ENCODE measurements around the gene SH3BP5L. TPM values are rescaled to one million over a fixed set of nuclear protein-coding genes. Genes with fewer than 3 reads are reported as not detected.
A peak's percentile ranks its signal among the peaks of the same experiment; 100 is the strongest.

Gene SH3BP5L
- total and polyA plus RNA-seq, 2 of the 13 experiments (the other 11 are each of a cell fraction or from before 2014, with no cell fraction given): 10.3 to 14.9 TPM

DNA sequence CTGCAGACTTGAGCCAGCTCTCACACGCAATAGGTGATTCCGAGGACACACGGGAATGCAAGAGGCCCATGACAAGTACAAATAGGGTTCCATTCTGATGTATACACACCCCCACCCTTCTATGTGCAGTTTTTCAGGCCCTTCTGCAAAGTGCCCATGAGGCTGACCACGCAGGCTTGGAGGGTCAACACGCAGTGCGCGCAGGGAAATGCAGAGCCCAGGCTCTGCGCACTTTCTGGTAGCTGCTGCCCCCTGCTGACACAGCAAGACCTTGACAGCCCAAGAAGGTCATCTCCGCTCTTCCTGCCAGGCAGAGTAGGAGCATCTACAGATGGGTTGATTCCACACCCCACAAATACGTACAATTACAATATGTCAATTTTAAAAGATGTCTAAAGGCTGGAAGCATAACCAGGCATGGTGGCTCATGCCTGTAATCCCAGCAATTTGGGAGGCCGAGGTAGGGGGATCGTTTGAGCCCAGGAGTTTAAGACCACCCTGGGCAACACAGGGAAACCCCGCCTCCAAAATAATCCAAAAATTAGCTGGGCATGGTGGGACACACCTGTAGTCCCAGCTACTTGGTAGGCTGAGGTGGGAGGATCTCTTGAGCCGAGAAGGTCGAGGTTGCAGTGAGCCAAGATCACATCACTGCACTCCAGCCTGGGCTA, 18.5 kb downstream of the SH3BP5L start (continued):
- TF ChIP-seq, protein P1, sequence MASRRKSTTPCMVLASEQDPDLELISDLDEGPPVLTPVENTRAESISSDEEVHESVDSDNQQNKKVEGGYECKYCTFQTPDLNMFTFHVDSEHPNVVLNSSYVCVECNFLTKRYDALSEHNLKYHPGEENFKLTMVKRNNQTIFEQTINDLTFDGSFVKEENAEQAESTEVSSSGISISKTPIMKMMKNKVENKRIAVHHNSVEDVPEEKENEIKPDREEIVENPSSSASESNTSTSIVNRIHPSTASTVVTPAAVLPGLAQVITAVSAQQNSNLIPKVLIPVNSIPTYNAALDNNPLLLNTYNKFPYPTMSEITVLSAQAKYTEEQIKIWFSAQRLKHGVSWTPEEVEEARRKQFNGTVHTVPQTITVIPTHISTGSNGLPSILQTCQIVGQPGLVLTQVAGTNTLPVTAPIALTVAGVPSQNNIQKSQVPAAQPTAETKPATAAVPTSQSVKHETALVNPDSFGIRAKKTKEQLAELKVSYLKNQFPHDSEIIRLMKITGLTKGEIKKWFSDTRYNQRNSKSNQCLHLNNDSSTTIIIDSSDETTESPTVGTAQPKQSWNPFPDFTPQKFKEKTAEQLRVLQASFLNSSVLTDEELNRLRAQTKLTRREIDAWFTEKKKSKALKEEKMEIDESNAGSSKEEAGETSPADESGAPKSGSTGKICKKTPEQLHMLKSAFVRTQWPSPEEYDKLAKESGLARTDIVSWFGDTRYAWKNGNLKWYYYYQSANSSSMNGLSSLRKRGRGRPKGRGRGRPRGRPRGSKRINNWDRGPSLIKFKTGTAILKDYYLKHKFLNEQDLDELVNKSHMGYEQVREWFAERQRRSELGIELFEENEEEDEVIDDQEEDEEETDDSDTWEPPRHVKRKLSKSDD (CRISPR knock-in tag; IDR thresholded peaks at IDR 0.05; ENCODE audit: low read depth): peak; percentile 81; the same call in 1 of the 2 replicates
- TF ChIP-seq XRCC5 (optimal IDR thresholded peaks at IDR 0.05; ENCODE audit: low read length) (peak; percentile 35), RFX5 (IDR thresholded peaks at IDR 0.05; ENCODE audit: low read depth, low read length) (no peak), ZNF644 (CRISPR knock-in tag; IDR thresholded peaks at IDR 0.05; ENCODE audit: low read depth) (no peak), FIP1L1 (IDR thresholded peaks at IDR 0.05; ENCODE audit: borderline replicate concordance, insufficient read depth, low read depth, low read length) (no peak), ZNF143 (CRISPR knock-in tag; IDR thresholded peaks at IDR 0.05) (peak; percentile 47; the same call in 1 of the 2 replicates), RAD21 (CRISPR knock-in tag; IDR thresholded peaks at IDR 0.05) (peak; percentile 97), NR2F1 (CRISPR knock-in tag; IDR thresholded peaks at IDR 0.05) (no peak), CENPT (CRISPR knock-in tag; IDR thresholded peaks at IDR 0.05; ENCODE audit: low read depth) (no peak), ATF7-NPFF (CRISPR knock-in tag; IDR thresholded peaks at IDR 0.05; ENCODE audit: low read depth) (0 out of 2 replicates have a peak, but pooled peaks have one; percentile 46), SMC3 (IDR thresholded peaks at IDR 0.05; ENCODE audit: low read length) (peak; percentile 93), ERF (CRISPR knock-in tag; IDR thresholded peaks at IDR 0.05) (0 out of 2 replicates have a peak, but pooled peaks have one; percentile 40), HOXA3 (CRISPR knock-in tag; IDR thresholded peaks at IDR 0.05) (peak; percentile 35; the same call in 1 of the 2 replicates)
- TF ChIP-seq, protein P2, sequence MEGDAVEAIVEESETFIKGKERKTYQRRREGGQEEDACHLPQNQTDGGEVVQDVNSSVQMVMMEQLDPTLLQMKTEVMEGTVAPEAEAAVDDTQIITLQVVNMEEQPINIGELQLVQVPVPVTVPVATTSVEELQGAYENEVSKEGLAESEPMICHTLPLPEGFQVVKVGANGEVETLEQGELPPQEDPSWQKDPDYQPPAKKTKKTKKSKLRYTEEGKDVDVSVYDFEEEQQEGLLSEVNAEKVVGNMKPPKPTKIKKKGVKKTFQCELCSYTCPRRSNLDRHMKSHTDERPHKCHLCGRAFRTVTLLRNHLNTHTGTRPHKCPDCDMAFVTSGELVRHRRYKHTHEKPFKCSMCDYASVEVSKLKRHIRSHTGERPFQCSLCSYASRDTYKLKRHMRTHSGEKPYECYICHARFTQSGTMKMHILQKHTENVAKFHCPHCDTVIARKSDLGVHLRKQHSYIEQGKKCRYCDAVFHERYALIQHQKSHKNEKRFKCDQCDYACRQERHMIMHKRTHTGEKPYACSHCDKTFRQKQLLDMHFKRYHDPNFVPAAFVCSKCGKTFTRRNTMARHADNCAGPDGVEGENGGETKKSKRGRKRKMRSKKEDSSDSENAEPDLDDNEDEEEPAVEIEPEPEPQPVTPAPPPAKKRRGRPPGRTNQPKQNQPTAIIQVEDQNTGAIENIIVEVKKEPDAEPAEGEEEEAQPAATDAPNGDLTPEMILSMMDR (CRISPR knock-in tag; IDR thresholded peaks at IDR 0.05): peak; percentile 98
- TF ChIP-seq, protein P3, sequence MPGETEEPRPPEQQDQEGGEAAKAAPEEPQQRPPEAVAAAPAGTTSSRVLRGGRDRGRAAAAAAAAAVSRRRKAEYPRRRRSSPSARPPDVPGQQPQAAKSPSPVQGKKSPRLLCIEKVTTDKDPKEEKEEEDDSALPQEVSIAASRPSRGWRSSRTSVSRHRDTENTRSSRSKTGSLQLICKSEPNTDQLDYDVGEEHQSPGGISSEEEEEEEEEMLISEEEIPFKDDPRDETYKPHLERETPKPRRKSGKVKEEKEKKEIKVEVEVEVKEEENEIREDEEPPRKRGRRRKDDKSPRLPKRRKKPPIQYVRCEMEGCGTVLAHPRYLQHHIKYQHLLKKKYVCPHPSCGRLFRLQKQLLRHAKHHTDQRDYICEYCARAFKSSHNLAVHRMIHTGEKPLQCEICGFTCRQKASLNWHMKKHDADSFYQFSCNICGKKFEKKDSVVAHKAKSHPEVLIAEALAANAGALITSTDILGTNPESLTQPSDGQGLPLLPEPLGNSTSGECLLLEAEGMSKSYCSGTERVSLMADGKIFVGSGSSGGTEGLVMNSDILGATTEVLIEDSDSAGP (CRISPR knock-in tag; IDR thresholded peaks at IDR 0.05; ENCODE audit: borderline replicate concordance): 0 out of 2 replicates have a peak, but pooled peaks have one; percentile 37
- TF ChIP-seq, protein P4, sequence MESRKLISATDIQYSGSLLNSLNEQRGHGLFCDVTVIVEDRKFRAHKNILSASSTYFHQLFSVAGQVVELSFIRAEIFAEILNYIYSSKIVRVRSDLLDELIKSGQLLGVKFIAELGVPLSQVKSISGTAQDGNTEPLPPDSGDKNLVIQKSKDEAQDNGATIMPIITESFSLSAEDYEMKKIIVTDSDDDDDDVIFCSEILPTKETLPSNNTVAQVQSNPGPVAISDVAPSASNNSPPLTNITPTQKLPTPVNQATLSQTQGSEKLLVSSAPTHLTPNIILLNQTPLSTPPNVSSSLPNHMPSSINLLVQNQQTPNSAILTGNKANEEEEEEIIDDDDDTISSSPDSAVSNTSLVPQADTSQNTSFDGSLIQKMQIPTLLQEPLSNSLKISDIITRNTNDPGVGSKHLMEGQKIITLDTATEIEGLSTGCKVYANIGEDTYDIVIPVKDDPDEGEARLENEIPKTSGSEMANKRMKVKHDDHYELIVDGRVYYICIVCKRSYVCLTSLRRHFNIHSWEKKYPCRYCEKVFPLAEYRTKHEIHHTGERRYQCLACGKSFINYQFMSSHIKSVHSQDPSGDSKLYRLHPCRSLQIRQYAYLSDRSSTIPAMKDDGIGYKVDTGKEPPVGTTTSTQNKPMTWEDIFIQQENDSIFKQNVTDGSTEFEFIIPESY (CRISPR knock-in tag; IDR thresholded peaks at IDR 0.05): peak; percentile 40; the same call in 1 of the 2 replicates
